ENCODE data around the gene SPAAR. TPM values are rescaled to one million over a fixed set of nuclear protein-coding genes. Genes with fewer than 3 reads are reported as not detected.

The SPAAR gene
- total RNA-seq, 1 experiment from 2014 or later, result not detected

GRCh38 chr9:35937227-35937626, 27.9 kb downstream of the SPAAR start:
- DNase-seq (ENCODE audit: low read depth, low spot score), result no peak
- in situ Hi-C loops (cut with HindIII; ENCODE audit: low pct_unique_long_range_greater_than_20kb, low sequenced_read_pairs), result no loop called here

- DNase-seq (ENCODE audit: low read depth, low spot score), result no peak
Observed at GRCh38 chr9:35938474-35939356, 29.4 kb downstream of the SPAAR start.

GRCh38 chr9:35939679-35940250, 30.5 kb downstream of the SPAAR start:
- in situ Hi-C loops (cut with HindIII; ENCODE audit: low pct_unique_long_range_greater_than_20kb, low sequenced_read_pairs), result no loop called here
- no peak for DNase-seq (ENCODE audit: low read depth, low spot score)

More at GRCh38 chr9:35938474-35939356, 29.4 kb downstream of the SPAAR start:
- in situ Hi-C loops (cut with HindIII; ENCODE audit: low pct_unique_long_range_greater_than_20kb, low sequenced_read_pairs), result no loop called here

GRCh38 chr9:35940458-35941407, 31.4 kb downstream of the SPAAR start:
- DNase-seq (ENCODE audit: low read depth, low spot score), result no peak
- in situ Hi-C loops (cut with HindIII; ENCODE audit: low pct_unique_long_range_greater_than_20kb, low sequenced_read_pairs), result no loop called here

GRCh38 chr9:35942286-35942685, 33.0 kb downstream of the SPAAR start:
- in situ Hi-C loops (cut with HindIII; ENCODE audit: low pct_unique_long_range_greater_than_20kb, low sequenced_read_pairs), result no loop called here
- DNase-seq (ENCODE audit: low read depth, low spot score), result no peak

GRCh38 chr9:35944173-35944572, 34.9 kb downstream of the SPAAR start:
- no peak for DNase-seq (ENCODE audit: low read depth, low spot score)
- in situ Hi-C loops (cut with HindIII; ENCODE audit: low pct_unique_long_range_greater_than_20kb, low sequenced_read_pairs), result no loop called here

GRCh38 chr9:35944841-35945240, 35.6 kb downstream of the SPAAR start:
- no peak for DNase-seq (ENCODE audit: low read depth, low spot score)
- in situ Hi-C loops (cut with HindIII; ENCODE audit: low pct_unique_long_range_greater_than_20kb, low sequenced_read_pairs), result no loop called here

- DNase-seq (ENCODE audit: low read depth, low spot score), result peak; percentile 91
- in situ Hi-C loops (cut with HindIII; ENCODE audit: low pct_unique_long_range_greater_than_20kb, low sequenced_read_pairs), result no loop called here
Observed at GRCh38 chr9:35945341-35946018, 36.2 kb downstream of the SPAAR start.

GRCh38 chr9:35948451-35948850, 39.2 kb downstream of the SPAAR start:
- in situ Hi-C loops (cut with HindIII; ENCODE audit: low pct_unique_long_range_greater_than_20kb, low sequenced_read_pairs), result no loop called here
- no peak for DNase-seq (ENCODE audit: low read depth, low spot score)

- DNase-seq (ENCODE audit: low read depth, low spot score), result no peak
- in situ Hi-C loops (cut with HindIII; ENCODE audit: low pct_unique_long_range_greater_than_20kb, low sequenced_read_pairs), result no loop called here
Observed at GRCh38 chr9:35948901-35949318, 39.6 kb downstream of the SPAAR start.

GRCh38 chr9:35951736-35952135, 42.4 kb downstream of the SPAAR start:
- in situ Hi-C loops (cut with HindIII; ENCODE audit: low pct_unique_long_range_greater_than_20kb, low sequenced_read_pairs), result no loop called here
- DNase-seq (ENCODE audit: low read depth, low spot score), result no peak

GRCh38 chr9:35952526-35953191, 43.4 kb downstream of the SPAAR start:
- no peak for DNase-seq (ENCODE audit: low read depth, low spot score)
- in situ Hi-C loops (cut with HindIII; ENCODE audit: low pct_unique_long_range_greater_than_20kb, low sequenced_read_pairs), result no loop called here

GRCh38 chr9:35954942-35955546, 45.8 kb downstream of the SPAAR start:
- peak; percentile 77 for DNase-seq (ENCODE audit: low read depth, low spot score)
- in situ Hi-C loops (cut with HindIII; ENCODE audit: low pct_unique_long_range_greater_than_20kb, low sequenced_read_pairs), result no loop called here

- in situ Hi-C loops (cut with HindIII; ENCODE audit: low pct_unique_long_range_greater_than_20kb, low sequenced_read_pairs), result no loop called here
- no peak for DNase-seq (ENCODE audit: low read depth, low spot score)
Observed at GRCh38 chr9:35956651-35957050, 47.4 kb downstream of the SPAAR start.

GRCh38 chr9:35958104-35958837, 49.0 kb downstream of the SPAAR start, which contains the start of gene OR2S2:
TSS of gene OR2S2 (minus strand) at chr9:35958154. CDS start at chr9:35958098, 56 bp downstream.
- in situ Hi-C loops (cut with HindIII; ENCODE audit: low pct_unique_long_range_greater_than_20kb, low sequenced_read_pairs), result no loop called here
- no peak for DNase-seq (ENCODE audit: low read depth, low spot score)

GRCh38 chr9:35960039-35960655, 50.9 kb downstream of the SPAAR start:
- in situ Hi-C loops (cut with HindIII; ENCODE audit: low pct_unique_long_range_greater_than_20kb, low sequenced_read_pairs), result no loop called here

More at GRCh38 chr9:35960039-35960655, 50.9 kb downstream of the SPAAR start:
- no peak for DNase-seq (ENCODE audit: low read depth, low spot score)

Measured in SK-MEL-5 (cell line).